Natural killer cell (primary cell): ENCODE results near the gene EIF4EBP3. TPM values are rescaled to one million over a fixed set of nuclear protein-coding genes. Genes with fewer than 3 reads are reported as not detected.
"Not testable (repeated sequence)": the region's sequence is repeated elsewhere in the genome, so short reads cannot be mapped to it uniquely, and the experiment has no call there.

ENCODE experiments used
- ATAC-seq, 3 donors: fragments of 150-1000 bp in 2 of 3; fragments of 200-7000 bp in 1 of 3; cut with Tn5 transposase; 1 replicate in 1 of 3; 2 replicates in 2 of 3; pipeline ENCODE4 v1.10.0; 2021; ENCODE audit warnings: mild to moderate bottlenecking in 2 of 3, moderate library complexity in 2 of 3
- DNase-seq, 2 donors: peaks; one replicate each; pipeline versions ENCODE4 v3.0.0 to v3.0.0-alpha.2; 2013 to 2021; ENCODE audit warnings: mixed read lengths in 1 of 2
- H3K27ac ChIP-seq: one replicate; pipeline ENCODE4 v1.5.1; 2013; ENCODE audit warnings: mild to moderate bottlenecking, low read length
- H3K27me3 ChIP-seq: one replicate; pipeline ENCODE4 v1.6.1; 2013; ENCODE audit warnings: low read length; ENCODE audit not compliant: control insufficient read depth, insufficient read depth
- H3K36me3 ChIP-seq: one replicate; pipeline ENCODE4 v1.6.1; 2013; ENCODE audit warnings: low read length; ENCODE audit not compliant: control insufficient read depth, insufficient read depth
- H3K4me1 ChIP-seq: one replicate; pipeline ENCODE4 v1.6.1; 2013; ENCODE audit warnings: low read length; ENCODE audit not compliant: control insufficient read depth, insufficient read depth
- H3K4me3 ChIP-seq: one replicate; pipeline ENCODE4 v1.5.1; 2013; ENCODE audit warnings: low read length
- H3K9me3 ChIP-seq: one replicate; pipeline ENCODE4 v1.6.1; 2013; ENCODE audit warnings: low read length; ENCODE audit not compliant: control insufficient read depth, insufficient read depth
- H3K27ac Mint-ChIP-seq, 2 donors: one replicate each; pipeline ENCODE4 v1.8.0; 2022; ENCODE audit warnings: mild to moderate bottlenecking in 2 of 2, mixed read lengths in 2 of 2, moderate library complexity in 1 of 2
- H3K27me3 Mint-ChIP-seq, 2 donors: one replicate each; pipeline ENCODE4 v1.8.0; 2022; ENCODE audit warnings: low read depth in 2 of 2, mixed read lengths in 2 of 2
- H3K36me3 Mint-ChIP-seq: one replicate; pipeline ENCODE4 v1.8.0; 2022; ENCODE audit warnings: mixed read lengths
- H3K4me1 Mint-ChIP-seq, 2 donors: one replicate each; pipeline ENCODE4 v1.8.0; 2022; ENCODE audit warnings: mixed read lengths in 2 of 2
- H3K4me3 Mint-ChIP-seq: one replicate; pipeline ENCODE4 v1.8.0; 2022; ENCODE audit warnings: mild to moderate bottlenecking, moderate library complexity, mixed read lengths
- H3K9me3 Mint-ChIP-seq, 2 donors: one replicate each; pipeline ENCODE4 v1.8.0; 2022; ENCODE audit warnings: mixed read lengths in 2 of 2
- CTCF ChIP-seq: fragments of 200-600 bp; IDR thresholded peaks from one replicate; pipeline ENCODE4 v1.8.0; 2022; ENCODE audit warnings: antibody characterized with exemption
- WGBS: methylation state at CpG from one replicate; pipeline ENCODE4 v1.1.7; 2013; ENCODE audit warnings: missing lambda C conversion rate; ENCODE audit not compliant: insufficient coverage; 5-methylcytosine and 5-hydroxymethylcytosine counted together
- intact Hi-C: fragments of 100-400 bp; cut with micrococcal nuclease; formaldehyde crosslinking; loops from one replicate; pipeline ENCODE4 v1.14.2; 2022
- total RNA-seq, 4 donors: library from RNA; stranded (reverse); fragments of 120-200 nt in 1 of 4; gene quantifications; one replicate each; pipeline versions ENCODE4 v1.2.3 to v1.2.4, GENCODE V29; 2013 to 2022

EIF4EBP3 gene
- total RNA-seq, 3 donors from 2014 or later (not counting 1 experiment from before 2014, with no cell fraction given): 5.8 to 9.4 (median 6.0) TPM

- no peak for DNase-seq
- H3K9me3 ChIP-seq: no peaks in the 10 kb centered on the region
- peaks cover 3 to 7% of the 10 kb centered on the region in 2 donors for H3K27me3 Mint-ChIP-seq
- WGBS: 86% methylated on average over 1 of the region's 2 CpGs
- H3K4me1 Mint-ChIP-seq: no peaks in the 10 kb centered on the region
- H3K9me3 Mint-ChIP-seq: no peaks in the 10 kb centered on the region
- no peak for TF ChIP-seq CTCF
- H3K4me3 Mint-ChIP-seq: no peak overlapping the region
- intact Hi-C loops: no loop called here
- no peaks in the 10 kb centered on the region for H3K27me3 ChIP-seq
- H3K4me1 ChIP-seq: no peaks in the 10 kb centered on the region
- ATAC-seq: no peak
- H3K4me3 ChIP-seq: no peak overlapping the region
- H3K36me3 Mint-ChIP-seq: no peaks in the 10 kb centered on the region
- no peaks in the 10 kb centered on the region for H3K36me3 ChIP-seq
- H3K27ac ChIP-seq: no peak overlapping the region
- H3K27ac Mint-ChIP-seq: no peak overlapping the region
These were observed 29.3 kb downstream of the EIF4EBP3 start for GRCh38 chr5:140576776-140577201.

DNA sequence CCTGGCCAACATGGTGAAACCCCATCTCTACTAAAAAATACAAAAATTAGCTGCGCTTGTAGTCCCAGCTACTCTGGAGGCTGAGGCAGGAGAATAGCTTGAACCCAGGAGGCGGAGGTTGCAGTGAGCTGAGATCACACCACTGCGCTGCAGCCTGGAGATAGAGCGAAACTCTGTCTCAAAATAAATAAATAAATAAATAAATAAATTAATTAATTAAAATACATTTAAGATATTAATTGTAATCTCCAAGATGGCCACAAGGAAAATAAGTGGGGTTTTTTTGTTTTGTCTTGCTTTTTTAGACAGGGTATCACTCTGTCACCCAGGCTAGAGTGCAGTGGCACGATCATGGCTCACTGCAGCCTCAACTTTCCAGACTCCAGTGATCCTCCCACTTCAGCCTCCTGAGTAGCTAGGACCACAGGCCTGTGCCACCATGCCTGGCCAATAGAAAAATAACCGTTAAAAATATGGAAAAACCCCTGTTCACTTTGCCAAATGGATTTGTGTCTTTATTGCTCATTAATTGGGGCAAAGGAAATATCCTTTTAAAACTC, 31.8 kb downstream of the EIF4EBP3 start:
- not testable (repeated sequence) for H3K36me3 ChIP-seq, H3K4me1 ChIP-seq, H3K9me3 ChIP-seq

GRCh38 chr5:140587495-140587894, 40.0 kb downstream of the EIF4EBP3 start:
- no peaks in the 10 kb centered on the region for H3K9me3 Mint-ChIP-seq
- TF ChIP-seq CTCF: no peak
- H3K4me3 ChIP-seq: no peak overlapping the region
- H3K36me3 Mint-ChIP-seq: no peaks in the 10 kb centered on the region
- no peak overlapping the region for H3K4me3 Mint-ChIP-seq
- no peak overlapping the region for H3K27ac ChIP-seq
- intact Hi-C loops: no loop called here
- no peak for ATAC-seq
- no peaks in the 10 kb centered on the region for H3K4me1 ChIP-seq
- no peaks in the 10 kb centered on the region for H3K4me1 Mint-ChIP-seq
- no peaks in the 10 kb centered on the region for H3K9me3 ChIP-seq
- H3K27ac Mint-ChIP-seq: no peak overlapping the region
- H3K27me3 ChIP-seq: peaks cover 3% of the 10 kb centered on the region
- no peaks in the 10 kb centered on the region for H3K36me3 ChIP-seq
- peaks cover 5 to 29% of the 10 kb centered on the region in 2 donors for H3K27me3 Mint-ChIP-seq
- no peak for DNase-seq
- WGBS: 96% methylated on average over 1 of the region's 1 CpG

More for the DNA sequence above, 31.8 kb downstream of the EIF4EBP3 start:
- 83% methylated on average over 4 of the region's 6 CpGs for WGBS
- DNase-seq, intact Hi-C loops, H3K36me3 Mint-ChIP-seq, H3K4me3 ChIP-seq, H3K4me1 Mint-ChIP-seq, H3K27ac Mint-ChIP-seq, H3K9me3 Mint-ChIP-seq, H3K4me3 Mint-ChIP-seq, ATAC-seq, H3K27me3 ChIP-seq, H3K27ac ChIP-seq: not testable (repeated sequence)
- H3K27me3 Mint-ChIP-seq: peaks cover 3 to 24% of the 10 kb centered on the region in 2 donors

DNA sequence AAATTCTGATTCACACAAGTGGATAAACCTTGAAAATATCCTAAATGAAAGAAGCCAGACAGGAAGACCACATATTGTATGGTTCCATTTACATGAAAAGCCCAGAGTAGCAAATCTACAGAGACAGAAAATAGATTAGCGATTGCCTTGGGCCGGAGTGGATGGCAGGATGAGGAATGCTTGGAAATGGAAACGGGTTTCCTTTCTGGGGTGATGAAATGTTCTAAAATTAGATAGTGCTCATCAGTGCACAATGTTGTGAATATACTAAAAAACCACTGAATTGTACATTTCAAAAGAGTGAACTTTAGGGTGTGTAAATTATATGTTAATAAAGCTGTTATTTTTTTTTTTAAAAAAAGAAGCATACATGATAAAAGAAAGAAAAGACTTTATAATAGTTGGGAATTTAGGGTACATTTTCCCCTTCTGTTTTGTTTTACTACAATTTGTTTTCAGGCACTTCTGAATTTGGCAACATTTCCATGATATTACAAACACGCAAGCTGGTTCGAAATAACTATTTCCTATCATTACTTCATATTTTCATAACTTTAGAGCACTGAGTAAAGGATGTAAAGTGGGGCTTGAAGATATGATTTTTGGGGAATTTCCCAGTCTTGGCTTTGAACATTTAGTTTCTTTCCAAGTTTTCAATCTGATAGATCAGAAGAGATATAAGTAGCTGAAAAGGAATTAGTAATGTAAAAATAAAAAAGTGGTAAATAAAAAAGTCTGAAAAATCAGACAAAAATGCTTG, 41.0 kb downstream of the EIF4EBP3 start:
- Mint-ChIP-seq H3K36me3 (no peaks in the 10 kb centered on the region), H3K27ac (no peak overlapping the region), H3K27me3 (peaks cover 5 to 20% of the 10 kb centered on the region in 2 donors), H3K4me3 (no peak overlapping the region), H3K9me3 (no peaks in the 10 kb centered on the region), H3K4me1 (no peaks in the 10 kb centered on the region)
- WGBS: 96% methylated on average over 3 of the region's 5 CpGs
- H3K9me3 ChIP-seq: no peaks in the 10 kb centered on the region
- DNase-seq (no peak), ATAC-seq (no peak)
- H3K27me3 ChIP-seq: peaks cover 3% of the 10 kb centered on the region
- H3K4me1 ChIP-seq: no peaks in the 10 kb centered on the region
- no peak overlapping the region for H3K4me3 ChIP-seq
- TF ChIP-seq CTCF: no peak
- H3K27ac ChIP-seq: no peak overlapping the region
- intact Hi-C loops: no loop called here
- no peaks in the 10 kb centered on the region for H3K36me3 ChIP-seq
